UCSD-AML1 (cell line): ENCODE results near the gene PRR35.
"Not testable (repeated sequence)": the region's sequence is repeated elsewhere in the genome, so short reads cannot be mapped to it uniquely, and the experiment has no call there.

ENCODE experiments used
- DNase-seq: peaks from one replicate; lab custom pipeline; 2025; ENCODE audit not compliant: unreplicated experiment; lab: John Stamatoyannopoulos, UW

Gene PRR35

DNA sequence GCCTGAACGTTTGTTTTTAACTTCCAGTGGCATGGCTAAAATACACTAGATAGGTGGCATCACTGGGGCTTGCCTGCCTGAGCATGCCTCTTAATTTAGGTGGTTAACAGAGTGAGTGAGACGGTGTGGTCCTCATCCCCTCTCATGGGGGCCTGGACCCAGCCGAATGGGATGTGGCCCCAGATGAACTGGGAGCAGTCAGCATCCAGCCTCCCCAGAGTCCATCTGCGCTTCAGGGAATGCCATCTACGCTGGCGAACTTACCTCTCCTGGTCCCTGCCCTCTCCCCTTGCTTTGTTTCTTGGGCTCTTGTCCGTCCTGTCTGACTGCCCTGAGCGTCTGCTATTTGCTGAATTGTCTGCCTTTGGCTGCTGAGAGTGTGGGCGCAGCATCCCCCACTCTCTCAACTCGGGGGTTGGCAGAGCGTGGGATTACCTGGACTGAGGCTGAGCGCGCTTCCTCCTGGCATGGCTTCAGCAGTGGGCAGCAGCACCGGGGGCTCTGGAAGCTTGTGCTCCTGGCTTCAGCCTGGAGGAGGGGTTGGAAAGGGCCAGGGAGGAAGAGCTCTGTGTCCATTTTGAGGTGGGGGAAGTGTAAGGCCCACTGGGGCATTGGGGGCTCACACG, 31.8 kb downstream of the PRR35 start:
- no peak for DNase-seq

DNA sequence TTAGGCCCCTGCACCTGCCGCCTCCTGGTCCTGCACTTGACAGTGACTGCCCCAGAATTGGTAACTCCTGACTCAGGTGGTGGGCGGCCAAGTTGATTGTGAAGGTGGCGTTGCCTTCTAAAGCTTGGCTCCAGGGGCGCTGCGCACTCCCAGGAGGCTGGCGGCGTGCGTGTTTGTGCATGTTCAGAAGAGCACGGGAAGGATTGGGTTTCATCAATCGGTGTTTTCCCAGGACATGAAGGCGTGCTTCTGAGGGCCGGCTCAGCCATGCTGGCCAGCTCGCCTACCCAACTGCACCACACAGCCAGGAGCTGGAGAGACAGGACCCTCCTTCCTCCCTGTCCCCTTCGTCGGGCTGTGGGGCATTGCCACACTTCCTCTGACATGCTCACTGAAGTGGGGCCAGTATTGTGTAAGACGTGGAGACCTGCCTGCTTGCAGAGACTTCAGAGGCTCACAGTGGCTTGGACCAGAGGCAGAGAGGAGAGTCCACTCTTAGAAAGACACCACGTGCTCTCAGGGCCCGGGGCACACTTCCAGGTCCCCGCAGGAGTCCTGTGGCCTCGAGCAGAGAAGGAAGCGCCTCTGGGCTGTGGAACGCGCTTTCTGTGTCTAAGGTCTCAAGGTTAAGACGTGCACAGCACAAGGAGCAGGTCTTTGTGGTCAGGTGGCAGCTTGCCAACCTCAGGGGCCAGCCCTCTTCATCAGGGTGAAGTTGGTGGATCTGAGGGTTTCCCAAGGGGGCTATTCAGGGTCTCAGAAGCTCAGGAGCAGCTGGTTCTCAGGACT, 32.5 kb downstream of the PRR35 start:
- DNase-seq: peak; percentile 45

DNA sequence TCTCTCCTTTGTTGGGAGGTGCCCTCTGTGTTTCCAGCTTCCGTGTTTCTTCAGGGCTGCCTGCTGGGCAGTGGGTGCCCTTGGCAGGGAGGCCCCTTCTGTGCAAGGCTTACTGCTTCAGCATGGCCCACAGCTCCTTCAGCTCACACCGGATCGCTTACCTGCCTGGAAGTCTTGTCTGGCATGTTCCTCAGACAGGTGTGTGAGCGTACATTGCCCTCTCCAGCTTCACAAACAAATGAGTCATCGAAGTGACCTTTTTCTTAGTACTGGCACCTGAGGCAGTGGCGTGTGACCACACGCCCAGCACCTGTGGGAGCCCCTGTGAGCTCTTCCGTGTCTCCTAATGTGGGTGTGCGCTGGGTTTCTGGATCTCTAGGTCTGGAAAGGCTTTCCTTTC, 33.2 kb downstream of the PRR35 start:
- no peak for DNase-seq

- DNase-seq: no peak
Observed at GRCh38 chr16:593807-594206, 33.6 kb downstream of the PRR35 start.

DNA sequence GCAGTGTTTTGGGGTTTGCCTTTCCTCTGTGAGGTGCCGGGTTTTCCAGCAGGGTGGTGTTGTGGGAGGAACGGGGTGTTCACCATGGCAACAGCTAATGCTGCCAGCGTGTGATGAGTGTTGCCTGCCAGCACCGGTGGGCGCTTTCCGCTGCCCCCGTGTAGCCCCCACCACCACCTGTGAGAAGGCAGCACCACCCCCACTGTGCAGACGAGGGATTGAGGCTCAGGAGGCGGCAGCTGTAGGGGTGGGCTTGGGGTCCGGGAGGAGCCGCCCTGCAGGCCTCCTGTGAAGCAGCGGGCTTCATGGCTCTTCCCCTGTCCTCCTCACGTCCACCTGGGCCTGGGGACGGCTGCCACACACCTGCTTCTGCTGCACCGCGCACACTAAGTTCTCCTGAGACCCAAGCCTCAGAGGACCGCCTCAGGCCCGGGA, 34.9 kb downstream of the PRR35 start:
- DNase-seq: no peak

DNA sequence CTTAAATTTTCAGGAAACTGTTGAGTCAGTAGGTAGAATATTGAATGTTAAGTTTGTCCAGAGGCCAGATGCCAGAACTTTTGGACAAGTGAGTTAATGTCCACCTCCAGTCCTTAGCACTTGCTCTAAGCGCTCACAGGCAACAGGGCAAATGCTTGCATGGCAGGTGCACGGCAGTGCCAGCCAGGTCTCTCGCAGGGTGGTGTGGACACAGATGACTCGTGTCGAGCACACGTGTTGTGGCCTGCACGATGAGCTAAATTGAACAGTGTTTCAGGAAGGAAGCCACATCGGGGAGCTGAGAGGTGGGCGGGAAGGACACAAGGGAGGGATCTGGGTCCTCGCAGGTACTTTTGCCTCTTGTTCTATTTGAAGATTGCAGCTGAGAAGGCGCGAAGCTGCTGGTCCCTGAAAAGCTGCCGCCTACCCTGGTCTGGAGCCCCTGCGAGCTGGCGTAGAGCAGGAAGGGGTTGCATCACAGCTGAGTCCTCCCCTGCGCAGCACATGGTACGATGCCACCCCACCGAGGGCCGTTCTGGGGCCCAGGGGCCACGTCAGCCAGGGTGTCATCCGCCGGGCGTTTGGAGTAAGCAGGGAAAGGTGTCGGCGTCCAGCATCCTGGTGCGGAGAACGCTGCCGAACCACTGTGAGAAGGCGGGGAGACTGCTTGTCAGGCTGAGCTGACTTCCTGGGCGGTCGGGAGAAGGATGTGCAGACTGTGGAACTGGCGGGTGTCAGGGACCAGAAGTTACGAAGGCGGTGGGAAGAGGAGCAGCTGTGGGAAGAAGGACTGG, 35.9 kb downstream of the PRR35 start:
- no peak for DNase-seq

- DNase-seq: no peak
Observed at GRCh38 chr16:596736-597060, 36.5 kb downstream of the PRR35 start.

GRCh38 chr16:597655-598054, 37.5 kb downstream of the PRR35 start:
- DNase-seq: not testable (repeated sequence)

- DNase-seq: no peak
Observed at GRCh38 chr16:598823-599739, 38.9 kb downstream of the PRR35 start.

DNA sequence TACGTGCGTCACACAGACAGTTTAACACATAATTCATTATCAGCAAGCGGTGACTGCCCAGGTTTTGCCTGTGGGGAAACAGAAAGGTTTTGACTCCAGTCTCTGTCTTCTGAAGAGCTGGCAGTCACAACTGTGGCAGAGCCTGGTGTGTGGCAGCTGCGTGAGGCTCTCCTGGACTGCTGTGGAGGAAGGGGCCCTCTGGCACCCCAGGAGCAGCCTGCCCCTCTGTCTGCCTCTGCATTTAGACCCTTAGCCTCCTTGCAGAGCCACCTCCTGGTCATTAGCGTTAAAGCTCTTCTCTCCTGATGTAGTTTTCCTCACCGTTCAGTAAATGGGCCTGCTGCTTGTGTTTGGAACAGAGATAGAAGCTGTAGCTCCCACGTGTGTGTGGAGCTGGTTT, 40.6 kb downstream of the PRR35 start:
- peak; percentile 27 for DNase-seq

DNA sequence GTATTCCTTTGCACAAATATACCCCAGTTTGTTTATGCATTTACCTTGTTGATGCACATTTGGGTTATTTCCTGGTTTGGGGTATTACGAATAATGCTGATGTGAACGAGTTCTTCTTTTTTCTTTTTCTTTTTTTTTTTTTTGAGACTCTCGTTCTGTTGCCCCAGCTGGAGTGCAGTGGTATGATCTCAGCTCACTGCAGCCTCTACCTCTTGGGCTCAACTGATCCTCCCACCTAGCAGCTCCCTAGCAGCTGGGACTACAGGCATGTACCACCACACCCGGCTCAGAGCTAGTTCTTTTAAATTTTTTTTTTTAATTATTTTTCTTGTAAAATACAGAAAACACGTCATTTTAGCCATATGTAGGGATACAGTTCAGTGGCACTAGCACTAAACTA, 43.7 kb downstream of the PRR35 start:
- no peak for DNase-seq

- DNase-seq: no peak
Observed at GRCh38 chr16:606656-607307, 46.6 kb downstream of the PRR35 start.

DNA sequence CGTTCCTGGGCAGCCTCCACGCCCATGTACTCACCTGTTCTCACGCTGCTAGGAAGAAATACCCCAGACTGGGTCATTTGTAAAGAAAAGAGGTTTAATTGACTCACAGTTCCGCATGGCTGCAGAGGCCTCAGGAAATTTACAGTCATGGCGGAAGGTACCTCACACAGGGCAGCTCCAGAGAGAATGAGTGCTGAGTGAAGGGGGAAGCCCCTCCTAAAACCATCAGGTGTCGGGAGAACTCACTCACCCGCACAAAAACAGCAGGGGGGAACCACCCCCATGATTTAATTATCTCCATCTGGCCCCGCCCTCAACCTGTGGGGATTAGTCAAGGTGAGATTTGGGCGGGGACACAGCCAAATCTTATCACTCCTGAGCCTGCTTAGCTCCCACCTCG, 47.8 kb downstream of the PRR35 start:
- DNase-seq: no peak

DNA sequence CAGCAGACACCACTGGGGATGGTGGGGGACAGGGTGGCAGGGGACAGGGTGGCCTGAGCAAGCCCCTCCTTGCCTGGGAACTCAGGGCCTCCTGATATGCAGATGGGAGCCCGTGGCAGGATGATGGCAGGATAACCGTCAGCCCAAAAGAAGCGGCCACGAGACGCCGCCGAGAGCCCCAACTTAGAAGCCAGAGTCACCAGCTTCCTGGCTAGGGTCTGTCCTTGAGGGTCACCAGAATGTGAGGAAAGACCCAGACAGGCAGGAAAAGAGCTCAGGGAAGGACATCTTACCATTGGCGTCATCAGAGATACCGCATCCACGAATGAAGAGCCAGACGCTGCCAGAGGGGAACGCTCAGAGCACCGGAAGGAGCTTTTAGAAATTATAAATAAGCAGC, 49.1 kb downstream of the PRR35 start:
- no peak for DNase-seq

- no peak for DNase-seq
Observed at GRCh38 chr16:609984-610383, 49.8 kb downstream of the PRR35 start.

DNA sequence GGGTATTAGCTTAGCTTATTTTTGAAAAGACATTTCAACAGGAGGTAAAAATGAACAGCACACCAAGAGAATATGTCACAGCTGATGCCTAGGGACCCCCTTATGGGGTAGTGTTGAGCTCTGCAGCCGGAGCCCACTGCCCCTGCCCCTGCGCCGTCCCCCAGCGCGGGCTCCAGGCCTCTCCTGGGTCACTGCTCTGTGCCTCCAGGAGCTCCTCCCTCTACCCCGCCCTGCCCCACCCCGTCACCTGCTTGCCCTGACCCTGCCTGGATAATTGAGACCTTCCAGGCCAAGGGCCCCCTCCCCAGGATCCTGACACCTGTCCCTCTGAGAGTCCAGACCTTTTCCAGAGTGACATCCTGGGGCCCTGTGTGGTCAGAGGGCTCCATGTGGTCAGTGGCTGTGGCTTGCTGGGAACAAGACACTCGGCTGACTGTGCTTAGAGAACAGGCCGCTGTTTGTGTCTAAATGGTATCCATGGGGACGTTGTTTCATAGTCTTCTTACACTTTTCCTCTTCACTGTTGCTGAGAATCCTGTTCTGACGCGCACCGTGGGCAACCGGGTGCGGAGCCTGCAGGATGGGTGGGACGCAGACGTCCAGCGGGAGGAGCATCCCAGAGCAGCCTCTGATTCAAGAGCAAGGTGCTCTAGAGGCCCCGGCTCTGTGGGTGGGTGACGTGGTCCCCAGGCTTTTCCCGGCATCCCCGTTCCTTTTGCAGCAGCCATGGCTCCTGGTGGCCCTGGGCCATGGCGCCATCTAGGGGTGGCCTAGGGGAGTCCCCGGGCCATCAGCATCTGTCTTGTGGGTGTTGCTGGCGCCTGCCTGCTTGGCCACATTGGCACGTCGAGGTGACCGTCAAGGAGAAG, 50.6 kb downstream of the PRR35 start:
- peak; percentile 52 for DNase-seq

- no peak for DNase-seq
Observed at GRCh38 chr16:615122-615521, 54.9 kb downstream of the PRR35 start.
